Epithelial cell of prostate (primary cell): Measurements from ENCODE around the gene RPUSD4.

ENCODE experiments used
- DNase-seq: peaks from one replicate; pipeline ENCODE4 v3.0.0-alpha.2; 2011; ENCODE audit warnings: low read depth, low spot score
- H3K27ac ChIP-seq: fragments of 450-650 bp; 2 replicates; pipeline ENCODE4 v1.5.1; 2017; ENCODE audit warnings: mild to moderate bottlenecking

RPUSD4 gene

DNA sequence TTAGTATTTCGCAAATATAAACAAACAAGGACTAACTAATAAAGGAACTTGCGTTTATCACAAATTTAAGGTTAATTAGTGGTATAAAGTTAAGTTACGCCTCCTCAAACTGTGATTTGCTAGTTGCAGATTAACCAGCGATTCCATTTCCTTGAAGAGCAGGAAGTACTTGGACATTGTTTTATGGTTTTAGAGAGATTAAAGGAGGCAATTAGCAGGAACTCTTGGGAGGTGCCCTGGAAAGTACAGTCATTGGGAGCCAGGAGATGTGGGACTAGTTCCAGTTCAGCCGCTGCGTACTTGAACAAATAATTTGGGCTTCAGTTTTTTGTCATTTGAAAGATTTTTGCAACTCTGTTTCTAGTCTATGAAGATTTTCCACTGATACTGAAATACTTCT, 3.4 kb upstream of the RPUSD4 start:
- no peak overlapping the region for H3K27ac ChIP-seq
- DNase-seq: no peak

DNA sequence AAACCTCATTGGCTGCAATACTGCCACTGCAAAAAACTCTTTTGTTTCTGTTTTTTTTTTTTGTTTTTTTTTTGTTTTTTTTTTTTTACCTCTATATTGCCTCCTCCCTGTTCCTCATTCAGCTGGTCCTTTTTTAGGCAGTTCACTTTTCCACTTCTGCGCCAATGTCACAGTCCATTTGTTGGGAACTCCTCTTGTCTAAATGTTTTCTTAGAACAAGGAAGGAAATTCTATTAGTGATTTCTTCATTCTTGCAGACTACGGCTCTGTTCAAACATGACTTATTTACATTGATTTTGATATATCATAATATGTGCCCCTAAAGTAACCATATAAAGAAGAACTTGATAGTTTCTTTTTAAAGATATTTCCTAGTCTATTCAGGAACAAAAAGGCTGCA, 3.0 kb upstream of the RPUSD4 start:
- no peak overlapping the region for H3K27ac ChIP-seq
- no peak for DNase-seq

DNA sequence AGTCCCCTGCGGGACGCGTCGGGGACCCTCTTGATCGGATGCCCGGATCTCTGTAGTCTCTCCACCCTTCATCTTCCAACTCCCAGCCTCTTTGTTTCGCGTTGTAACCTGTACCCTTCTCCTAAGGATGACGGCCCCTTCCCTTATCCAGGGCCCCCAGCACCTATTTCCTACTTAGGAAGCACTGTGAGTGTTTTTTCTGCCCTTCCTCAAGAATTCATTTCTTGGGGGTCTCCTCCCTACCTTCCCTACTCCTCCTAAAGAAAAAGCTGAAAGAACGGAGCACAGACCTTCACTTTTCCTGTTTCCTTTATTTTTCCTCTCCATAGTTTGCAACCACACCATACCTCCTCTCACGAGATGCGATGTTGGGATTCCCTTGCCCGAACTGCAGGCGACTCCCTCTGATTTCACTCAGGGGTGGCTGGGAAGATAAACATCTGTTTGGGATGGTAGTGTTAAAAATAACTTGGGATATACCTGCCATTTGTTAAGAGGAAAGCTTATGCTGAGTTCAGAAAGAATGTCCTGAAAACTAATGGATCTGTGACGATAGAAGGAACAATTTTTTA, 725 bp upstream of the RPUSD4 start:
- DNase-seq: no peak
- peak overlapping the region; percentile 44 for H3K27ac ChIP-seq

DNA sequence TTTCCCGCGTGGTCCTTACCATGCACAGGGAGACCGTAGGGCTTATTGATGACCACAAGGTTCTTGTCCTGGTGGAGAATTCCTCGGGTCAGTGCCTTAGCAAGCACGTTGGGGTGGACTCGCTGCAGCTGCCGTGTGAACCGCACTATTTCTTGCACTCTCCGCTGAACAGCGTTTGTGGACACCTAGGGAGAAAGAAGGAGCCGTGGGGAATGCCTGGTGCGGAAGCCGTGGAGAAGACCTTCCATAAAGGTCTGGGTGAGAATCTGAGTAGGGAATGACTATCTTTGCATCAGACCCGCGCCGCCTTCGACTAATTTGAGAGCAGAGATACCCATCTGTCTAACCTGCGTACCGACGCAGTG, 597 bp downstream of the RPUSD4 start:
- H3K27ac ChIP-seq: peak overlapping the region; percentile 44
- no peak for DNase-seq

DNA sequence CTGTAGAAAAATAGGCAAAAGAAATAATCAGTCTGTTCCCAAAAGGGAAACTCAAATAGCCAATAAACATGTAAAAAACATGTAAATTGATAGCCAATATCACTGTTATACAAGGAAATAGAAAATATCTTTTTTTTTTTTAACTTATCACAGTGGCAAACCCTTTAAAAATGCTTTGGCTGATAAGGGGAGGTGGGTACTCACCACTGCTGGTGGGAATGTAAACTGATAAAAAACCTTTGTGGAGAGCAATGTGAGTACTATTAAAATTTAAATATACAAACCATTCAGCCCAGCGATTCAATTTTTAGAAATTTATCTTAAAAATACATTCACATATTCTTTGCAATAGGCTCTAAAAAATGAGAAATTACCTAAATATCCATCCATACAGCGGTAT, 3.6 kb downstream of the RPUSD4 start:
- H3K27ac ChIP-seq: no peak overlapping the region

DNA sequence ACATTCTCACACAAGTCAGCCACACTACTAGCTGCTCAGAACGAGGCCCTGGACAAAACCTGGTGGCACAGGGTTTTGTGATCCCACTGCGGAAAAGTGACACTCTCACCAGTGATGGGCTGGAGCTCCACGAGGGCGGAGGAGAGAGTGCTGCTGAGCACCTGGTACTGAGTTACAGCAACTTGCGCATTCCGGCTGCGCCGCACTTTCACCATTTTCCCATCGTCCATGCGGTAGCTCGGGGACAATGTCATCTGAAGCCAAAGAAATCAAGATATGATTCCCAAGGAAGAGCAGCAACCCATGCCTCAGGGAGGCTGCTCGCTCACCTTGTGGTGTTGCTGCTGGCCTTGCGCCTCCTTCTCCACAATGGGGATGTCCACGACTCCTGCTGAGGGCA, 6.1 kb downstream of the RPUSD4 start:
- H3K27ac ChIP-seq: no peak overlapping the region
- DNase-seq: no peak

More for the DNA sequence above, 3.6 kb downstream of the RPUSD4 start:
- no peak for DNase-seq

DNA sequence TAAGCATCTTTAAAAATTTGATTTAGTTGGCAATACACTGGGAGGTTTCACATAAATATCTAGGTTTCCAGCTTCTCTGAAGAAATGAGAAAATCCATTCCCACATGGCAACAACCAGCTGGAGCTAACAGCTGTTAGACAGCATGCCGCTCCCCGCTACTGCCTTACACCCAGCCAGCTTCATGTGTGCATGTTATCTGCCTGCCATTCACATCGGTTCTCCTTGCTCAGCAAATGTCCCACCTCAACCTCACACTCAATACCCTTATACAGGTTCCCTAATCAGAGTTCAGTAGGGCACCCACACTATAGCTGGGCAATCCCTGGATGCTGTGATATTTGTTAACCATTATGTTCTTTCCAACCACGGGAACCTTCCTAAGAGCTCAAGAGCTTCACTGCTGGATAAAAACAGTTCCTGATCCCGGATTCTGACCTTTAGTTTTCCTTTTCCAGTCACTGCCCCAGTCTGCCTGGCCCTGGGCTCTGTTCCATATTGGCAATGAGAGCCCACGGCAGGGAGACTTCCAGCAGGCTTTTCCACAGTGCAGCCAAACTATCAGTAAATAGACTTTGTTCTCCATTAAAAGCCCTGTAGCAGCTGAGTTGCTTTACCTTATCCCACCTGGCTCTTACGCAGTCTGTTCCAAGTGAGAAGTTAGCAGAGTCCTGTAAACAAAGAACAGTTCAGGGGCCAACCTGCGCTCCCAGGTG, 8.6 kb downstream of the RPUSD4 start:
- H3K27ac ChIP-seq: no peak overlapping the region
- DNase-seq: no peak

DNA sequence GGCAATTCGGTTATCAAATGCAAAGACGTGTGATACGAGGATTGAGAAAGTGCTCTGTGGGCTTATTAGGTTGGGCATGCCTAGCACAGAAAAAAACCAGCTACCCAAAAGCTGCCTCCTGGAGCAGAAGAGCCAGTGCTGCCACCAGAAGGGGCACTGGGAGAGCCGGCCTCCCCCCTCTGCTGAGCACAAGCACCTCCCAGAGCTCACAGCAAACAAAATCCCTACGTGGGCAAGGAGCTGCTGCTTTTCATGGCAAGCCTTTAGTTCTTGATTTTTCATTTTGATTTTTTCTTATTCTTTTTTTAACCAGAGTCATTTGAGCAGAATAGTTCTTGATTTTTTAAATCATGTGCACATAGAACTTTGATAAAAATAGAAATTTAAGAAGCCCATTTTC, 12.8 kb downstream of the RPUSD4 start:
- no peak for DNase-seq
- H3K27ac ChIP-seq: no peak overlapping the region

DNA sequence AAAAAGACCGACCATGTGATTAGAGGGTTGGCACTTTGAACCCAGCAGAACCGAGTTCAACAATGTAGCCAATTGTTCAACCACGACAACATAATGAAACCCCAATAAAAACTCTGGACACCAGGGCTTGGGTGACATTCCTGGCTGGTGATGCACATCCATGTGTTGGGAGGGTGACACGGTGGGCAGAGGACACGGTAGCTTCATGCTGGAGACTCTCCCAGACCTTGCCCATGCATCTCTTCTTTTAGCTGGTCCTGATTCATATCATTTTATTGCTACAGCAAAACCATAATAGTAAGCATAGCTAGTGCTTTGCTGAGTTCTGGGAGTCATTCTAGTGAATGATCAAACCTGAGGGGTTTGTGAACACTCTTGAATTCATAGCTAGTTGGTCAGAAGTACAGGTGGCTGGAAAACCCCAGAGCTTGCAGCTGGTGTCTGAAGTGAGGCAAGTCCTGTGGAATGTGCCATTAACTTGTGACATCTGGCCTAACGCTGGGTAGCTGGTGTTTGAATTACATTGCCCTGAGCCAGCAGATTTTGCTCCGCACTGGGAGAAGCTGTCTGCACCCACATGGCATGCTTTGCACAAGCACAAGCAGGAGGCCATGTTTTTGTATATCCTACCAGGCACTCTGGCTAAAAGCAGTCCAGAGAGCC, 14.0 kb downstream of the RPUSD4 start:
- H3K27ac ChIP-seq: no peak overlapping the region
- DNase-seq: peak; percentile 5

DNA sequence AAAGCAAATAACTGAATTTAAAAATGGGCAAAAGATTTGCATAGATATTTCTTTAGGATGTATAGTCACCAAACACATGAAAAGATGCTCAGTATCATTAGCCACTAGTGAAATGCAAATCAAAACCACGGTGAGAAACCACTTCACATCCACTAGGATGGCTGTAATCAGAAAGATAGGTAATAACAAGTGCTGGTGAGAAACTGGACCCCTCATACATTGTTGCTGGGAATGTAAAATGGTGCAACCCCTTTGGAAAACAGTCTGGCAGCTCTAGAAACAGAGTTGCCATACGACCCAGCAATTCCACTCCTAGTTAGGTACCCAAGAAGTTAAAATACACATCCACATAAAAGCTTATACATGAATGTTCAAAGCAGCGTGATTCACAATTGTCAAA, 16.3 kb downstream of the RPUSD4 start:
- H3K27ac ChIP-seq: no peak overlapping the region
- no peak for DNase-seq

DNA sequence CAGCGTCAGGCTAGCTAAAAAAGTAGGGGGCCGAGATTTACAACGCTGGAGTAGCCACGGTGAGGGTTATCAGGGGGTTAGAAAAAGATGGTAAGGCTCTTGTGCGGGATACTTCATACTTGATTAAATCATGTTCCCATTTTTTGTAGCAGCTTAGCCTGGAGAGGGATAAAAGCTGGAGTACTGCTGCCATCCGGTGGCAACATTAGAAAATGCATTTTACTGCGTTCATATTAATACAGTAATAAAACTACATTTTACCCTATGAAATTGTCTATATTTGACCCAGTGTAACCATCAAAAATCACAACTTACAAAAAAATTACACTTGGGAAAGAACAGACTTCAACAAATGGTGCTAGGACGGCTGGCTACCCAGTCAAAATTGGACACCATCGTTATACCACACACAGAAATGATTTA, 17.3 kb downstream of the RPUSD4 start:
- no peak for DNase-seq

DNA sequence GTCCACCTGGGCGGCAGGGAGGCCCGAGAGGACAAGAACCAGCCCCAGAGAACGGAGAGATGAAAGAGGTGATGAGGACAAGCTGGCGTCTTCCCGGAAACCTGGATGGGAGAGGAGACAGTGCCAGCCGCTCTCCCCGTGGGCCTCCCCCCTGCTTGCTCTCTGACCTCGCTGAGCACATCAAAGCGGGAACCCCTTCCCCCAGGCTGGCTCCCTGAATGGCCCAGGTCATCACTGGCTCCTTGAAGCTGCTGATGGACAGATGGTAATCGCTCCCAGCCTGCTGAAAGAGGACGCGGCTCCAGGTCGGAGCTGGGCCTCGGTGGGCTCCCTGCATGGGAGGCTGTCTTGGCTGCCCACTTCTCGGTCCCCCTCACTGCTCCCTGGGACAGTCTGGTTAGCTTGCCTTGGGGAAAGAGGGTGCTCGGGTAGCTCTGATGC, 18.4 kb downstream of the RPUSD4 start:
- DNase-seq: no peak
- no peak overlapping the region for H3K27ac ChIP-seq

More for the DNA sequence above, 17.3 kb downstream of the RPUSD4 start:
- H3K27ac ChIP-seq: no peak overlapping the region

DNA sequence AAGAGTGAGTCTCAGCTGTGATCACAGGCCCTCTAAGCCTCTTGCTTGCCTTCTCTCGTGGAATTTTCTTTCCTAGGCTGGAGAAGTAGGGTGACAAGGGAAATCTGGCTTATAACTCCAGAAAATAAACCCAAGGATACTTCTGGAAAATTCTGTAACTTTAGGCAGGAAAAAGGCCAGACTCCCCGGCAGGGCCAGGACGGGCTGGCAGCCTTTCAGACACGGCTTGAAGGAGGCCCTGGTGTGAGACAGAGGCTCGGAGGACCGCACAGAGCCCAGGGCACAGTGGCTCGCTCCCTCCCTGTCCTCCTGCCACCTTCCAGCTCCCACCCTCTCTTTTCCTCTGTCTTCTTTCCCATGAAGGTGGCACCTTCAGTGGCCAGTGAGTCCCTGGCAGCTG, 19.1 kb downstream of the RPUSD4 start:
- H3K27ac ChIP-seq: no peak overlapping the region
- no peak for DNase-seq

DNA sequence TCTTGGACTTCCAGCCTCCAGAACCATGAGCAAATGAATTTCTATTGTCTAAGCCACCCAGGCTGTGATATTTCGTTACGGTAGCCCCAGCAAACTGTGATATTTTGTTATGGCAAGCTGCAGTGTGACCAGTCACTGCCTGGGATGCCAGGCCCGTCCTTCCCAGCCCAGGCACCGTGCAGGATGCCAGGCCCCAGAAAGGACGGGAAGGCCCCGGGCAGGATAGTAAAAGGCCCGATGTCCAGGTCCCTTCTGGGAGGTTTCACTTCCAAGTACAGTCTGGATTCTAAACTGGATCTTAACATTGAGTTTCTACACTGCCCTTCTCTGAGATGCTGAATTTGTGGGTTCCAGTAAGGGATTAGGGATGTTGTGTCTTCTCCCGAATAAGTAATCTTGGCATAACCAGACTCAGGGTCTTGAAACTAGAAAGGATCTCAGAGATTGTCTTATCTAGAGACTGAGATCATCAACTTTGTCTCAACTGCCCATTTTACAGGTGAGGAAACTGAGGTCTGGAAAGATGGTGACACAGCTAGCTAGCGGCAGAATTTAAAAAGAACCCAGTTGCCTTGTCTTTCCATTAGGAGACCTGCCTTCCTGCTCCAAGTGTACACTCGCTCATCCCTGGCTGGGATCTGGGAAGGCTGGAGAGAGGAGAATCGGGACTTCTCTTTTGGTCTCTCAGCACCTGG, 19.9 kb downstream of the RPUSD4 start:
- no peak for DNase-seq
- H3K27ac ChIP-seq: no peak overlapping the region

DNA sequence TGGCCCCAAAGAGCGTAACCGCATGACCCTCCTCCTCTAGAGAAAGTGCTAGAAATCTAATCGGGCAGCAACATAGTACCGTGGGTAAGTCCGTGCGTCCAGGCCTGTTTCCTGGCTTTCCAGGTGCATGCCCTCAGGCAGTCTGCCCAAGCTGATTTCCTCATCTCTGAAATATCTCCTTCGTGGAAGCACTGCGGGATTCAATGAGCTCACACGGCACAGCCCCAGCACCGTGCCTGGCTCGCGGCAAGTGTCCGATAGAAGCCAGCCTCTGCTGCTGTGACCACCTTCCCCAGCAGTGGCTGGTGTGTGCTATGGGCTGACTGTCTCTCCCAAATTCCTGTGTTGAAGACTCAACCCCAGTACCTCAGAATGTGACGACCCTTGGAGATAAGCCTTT, 20.7 kb downstream of the RPUSD4 start:
- H3K27ac ChIP-seq: no peak overlapping the region
- DNase-seq: peak; percentile 12

DNA sequence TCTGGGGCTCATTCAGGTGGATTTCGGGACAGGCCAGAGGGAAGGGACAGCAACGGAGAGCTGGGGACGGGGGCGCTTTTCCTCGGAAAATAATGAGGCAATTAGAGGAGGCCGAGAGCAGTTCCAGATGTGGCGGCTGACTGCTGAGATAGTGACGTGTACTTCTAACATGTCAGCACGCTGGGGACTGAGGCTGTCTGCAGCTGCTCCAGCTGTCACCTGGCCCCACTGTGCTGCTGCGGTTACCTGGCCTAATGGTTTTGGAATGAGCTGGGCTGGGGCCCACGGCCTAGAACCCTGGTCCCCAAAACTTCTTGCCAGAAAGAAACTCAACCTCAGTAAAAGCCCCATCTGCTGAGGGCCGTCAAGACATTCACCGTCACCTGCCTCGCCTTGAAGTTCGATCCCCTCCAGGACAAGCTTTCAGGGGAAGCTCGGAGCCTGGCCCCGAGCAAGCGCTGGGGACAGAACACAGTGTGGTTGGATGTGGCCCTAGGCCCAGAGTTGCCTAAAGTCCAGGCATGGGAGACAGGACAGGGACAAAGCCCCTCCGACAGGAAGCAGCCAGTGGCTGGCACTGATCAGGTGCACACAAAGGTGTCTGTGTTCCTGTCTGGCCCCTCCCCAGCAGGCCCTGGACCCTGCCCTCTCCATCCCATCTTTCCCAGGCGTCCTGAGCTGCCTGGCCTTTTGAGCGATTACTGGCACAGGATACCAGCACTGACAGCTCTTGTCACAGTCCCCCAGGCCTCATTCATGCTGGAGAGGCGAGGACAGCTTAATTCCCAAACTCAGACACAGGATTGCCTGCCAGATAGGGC, 22.1 kb downstream of the RPUSD4 start:
- no peak for DNase-seq
- no peak overlapping the region for H3K27ac ChIP-seq

DNA sequence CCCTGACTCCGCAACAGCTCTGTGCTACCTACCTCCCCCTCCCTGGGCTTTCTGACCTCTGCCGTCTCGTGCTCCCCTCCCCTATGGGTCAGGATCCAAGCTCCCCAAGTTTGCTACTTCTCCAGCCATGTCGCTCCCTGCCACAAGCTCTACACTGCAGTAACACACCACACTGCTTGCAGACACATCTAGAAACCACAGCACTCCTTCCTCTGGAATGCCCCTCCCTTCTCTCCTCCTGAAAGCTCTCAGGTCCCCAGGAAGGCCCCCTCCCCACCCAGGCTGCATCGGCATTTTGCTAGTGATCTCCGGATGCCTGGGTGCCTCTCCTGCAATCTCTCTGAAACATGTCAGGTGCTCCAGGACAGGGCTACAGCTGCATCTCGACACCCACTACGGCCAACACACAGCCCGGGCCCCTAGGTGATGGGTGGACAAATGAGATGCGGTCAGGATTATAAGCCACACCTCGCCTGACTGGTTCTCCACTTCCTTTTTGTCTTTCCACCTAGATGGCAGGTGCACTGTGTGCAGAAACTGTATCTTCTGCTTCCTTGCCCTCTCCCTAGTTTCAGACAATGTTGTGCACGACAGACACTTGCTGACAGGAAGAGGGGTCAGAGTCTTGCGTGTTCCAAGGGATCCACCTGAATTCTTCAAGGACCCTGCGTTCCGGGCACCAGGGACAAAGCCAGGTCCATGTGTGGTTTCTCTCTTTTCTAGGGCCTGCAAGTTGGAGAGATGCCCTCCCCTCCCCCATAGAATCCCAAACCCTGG, 22.9 kb downstream of the RPUSD4 start:
- DNase-seq: no peak
- no peak overlapping the region for H3K27ac ChIP-seq

DNA sequence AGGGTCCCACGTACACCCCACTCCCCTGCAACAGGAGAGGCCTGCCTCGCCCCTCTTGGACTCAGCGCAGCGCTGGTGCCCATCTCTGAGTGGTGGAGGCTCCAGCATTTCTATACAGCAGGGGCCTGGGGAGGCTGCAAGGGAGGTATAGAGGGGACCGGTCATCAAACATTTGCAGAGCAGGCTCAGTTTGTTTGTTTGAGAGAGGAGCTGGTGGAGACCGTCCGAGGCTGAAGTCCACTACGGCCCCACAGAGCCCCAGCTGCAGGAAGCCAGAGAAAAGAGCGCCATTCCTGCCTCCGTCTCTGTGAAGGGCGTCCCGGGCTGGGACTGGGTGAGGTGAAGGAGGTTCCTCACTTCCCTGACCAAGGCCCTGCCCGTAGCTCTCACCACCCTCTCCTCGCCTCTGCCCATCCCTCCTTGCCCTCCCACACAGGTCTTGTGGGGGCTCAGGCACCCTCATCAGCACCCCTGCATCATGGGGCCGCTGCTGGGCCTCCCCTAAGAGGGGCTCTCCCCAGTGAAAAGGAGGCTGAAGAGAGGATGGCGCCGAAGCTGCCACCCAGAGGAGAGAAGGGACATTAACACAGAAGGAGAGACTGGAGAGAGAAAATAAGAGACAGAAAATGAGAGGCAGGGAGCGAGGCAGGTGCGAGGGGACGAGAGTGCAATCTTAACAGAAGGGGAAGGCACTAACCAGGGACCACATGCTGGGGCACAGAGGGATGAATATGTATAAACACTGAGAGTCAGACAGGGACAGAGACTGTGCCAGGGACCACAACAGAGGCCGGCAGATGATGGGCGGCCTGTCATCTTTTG, 24.5 kb downstream of the RPUSD4 start:
- no peak for DNase-seq
- H3K27ac ChIP-seq: no peak overlapping the region
